Measurements from ENCODE around the gene HVCN1.

GRCh38 chr12:110600254-110600653 lies 88.7 kb downstream of the HVCN1 start:
- TF ChIP-seq CTCF (IDR thresholded peaks at IDR 0.05): peak; percentile 63
- no peak for TF ChIP-seq EZH2 (IDR thresholded peaks at IDR 0.05; ENCODE audit: borderline replicate concordance, insufficient read depth, low read depth, low read length, poor library complexity, severe bottlenecking)
